HUES64 (cell line): Measurements from ENCODE around the gene PRIM2.
"Not testable (repeated sequence)": the region's sequence is repeated elsewhere in the genome, so short reads cannot be mapped to it uniquely, and the experiment has no call there.

Experiments
- H3K27ac ChIP-seq: 2 replicates; pipeline ENCODE4 v1.7.0; 2013; ENCODE audit warnings: low read depth, low read length, inconsistent platforms
- H3K27me3 ChIP-seq: 2 replicates; pipeline ENCODE4 v1.6.1; 2013; ENCODE audit warnings: mild to moderate bottlenecking, low read length; ENCODE audit not compliant: insufficient read depth
- H3K36me3 ChIP-seq: 2 replicates; pipeline ENCODE4 v1.6.1; 2013; ENCODE audit warnings: mild to moderate bottlenecking, low read length; ENCODE audit not compliant: insufficient read depth
- H3K4me1 ChIP-seq: 2 replicates; pipeline ENCODE4 v1.6.1; 2013; ENCODE audit warnings: mild to moderate bottlenecking, low read length, moderate library complexity; ENCODE audit not compliant: insufficient read depth
- H3K4me3 ChIP-seq: 2 replicates; pipeline ENCODE4 v1.5.1; 2013; ENCODE audit warnings: mild to moderate bottlenecking, low read length, moderate library complexity
- H3K9ac ChIP-seq: 2 replicates; pipeline ENCODE4 v1.6.1; 2013; ENCODE audit warnings: mild to moderate bottlenecking, low read depth, low read length
- H3K9me3 ChIP-seq: 2 replicates; pipeline ENCODE4 v1.6.1; 2013; ENCODE audit warnings: low read depth, low read length; ENCODE audit not compliant: insufficient read depth
- WGBS: fragments of 150-250, 120-280 bp; methylation state at CpG from one replicate; pipeline ENCODE4 v1.1.7; 2013; ENCODE audit warnings: missing lambda C conversion rate; 5-methylcytosine and 5-hydroxymethylcytosine counted together

PRIM2 gene

DNA sequence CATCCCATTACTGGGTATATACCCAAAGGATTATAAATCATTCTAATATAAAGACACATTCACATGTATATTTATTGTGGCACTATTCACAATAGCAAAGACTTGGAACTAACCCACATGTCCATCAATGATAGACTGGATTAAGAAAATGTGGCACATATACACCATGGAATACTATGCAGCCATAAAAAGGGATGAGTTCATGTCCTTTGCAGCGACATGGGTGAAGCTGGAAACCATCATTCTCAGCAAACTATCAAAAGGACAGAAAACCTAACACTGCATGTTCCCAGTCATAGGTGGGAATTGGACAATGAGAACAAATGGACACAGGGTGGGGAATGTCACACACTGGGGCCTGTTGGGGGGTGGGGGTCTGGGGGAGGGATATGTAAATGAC is 24.0 kb upstream of the PRIM2 start:
- not testable (repeated sequence) for H3K36me3 ChIP-seq, H3K9me3 ChIP-seq, H3K9ac ChIP-seq, H3K27me3 ChIP-seq, H3K4me1 ChIP-seq, H3K4me3 ChIP-seq, H3K27ac ChIP-seq
- 57% methylated on average over 1 of the region's 1 CpG for WGBS

DNA sequence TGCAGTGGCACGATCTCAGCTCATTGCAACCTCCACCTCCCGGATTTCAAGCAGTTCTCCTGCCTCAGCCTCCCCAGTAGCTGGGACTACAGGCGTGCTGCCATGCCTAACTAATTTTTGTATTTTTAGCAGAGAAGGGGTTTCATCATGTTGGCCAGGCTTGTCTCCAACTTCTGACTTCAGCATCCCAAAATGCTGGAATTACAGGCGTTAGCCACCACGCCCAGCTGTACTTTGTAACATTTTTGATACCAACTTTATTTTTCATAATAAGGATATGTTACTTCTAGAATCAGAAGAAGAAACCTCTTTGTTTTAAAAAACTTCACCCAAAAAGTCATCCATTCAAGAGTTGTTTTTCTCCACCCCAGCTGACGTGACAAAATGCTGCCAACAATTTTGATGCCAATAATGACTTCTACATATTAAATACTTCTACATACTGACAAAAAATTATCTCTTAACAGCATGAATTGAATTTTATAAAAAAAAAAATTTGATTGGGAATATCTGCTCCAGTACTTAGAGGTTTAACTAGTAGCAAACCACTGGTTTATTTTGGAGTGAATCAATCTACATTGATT is 22.5 kb upstream of the PRIM2 start:
- H3K4me3 ChIP-seq, result no peak overlapping the region
- 77% methylated on average over 6 of the region's 6 CpGs for WGBS
- H3K27ac ChIP-seq, result no peak overlapping the region
- no peaks in the 10 kb centered on the region for H3K36me3 ChIP-seq
- H3K27me3 ChIP-seq, result no peaks in the 10 kb centered on the region
- no peaks in the 10 kb centered on the region for H3K9me3 ChIP-seq
- H3K4me1 ChIP-seq, result no peaks in the 10 kb centered on the region
- H3K9ac ChIP-seq, result no peak overlapping the region

DNA sequence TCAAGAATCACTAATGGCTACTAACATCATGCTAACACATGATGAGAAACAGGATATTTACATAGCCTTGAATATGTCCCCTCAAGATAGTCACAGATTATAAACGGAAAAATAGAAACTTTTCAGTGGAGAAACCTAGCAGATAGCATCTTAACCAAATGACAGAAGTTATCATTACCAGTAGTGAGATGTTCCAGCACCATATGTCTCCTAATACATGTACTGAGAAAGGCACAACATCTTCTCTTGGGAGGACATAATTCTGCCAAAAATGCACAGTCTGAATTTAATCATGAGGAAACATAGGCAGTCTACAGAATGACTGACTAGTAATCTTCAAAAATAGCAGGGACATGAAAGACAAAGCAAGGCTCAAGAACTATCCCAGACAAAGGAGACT is 19.9 kb upstream of the PRIM2 start:
- no peak overlapping the region for H3K27ac ChIP-seq
- no peaks in the 10 kb centered on the region for H3K9me3 ChIP-seq
- H3K36me3 ChIP-seq, result no peaks in the 10 kb centered on the region
- H3K4me3 ChIP-seq, result no peak overlapping the region
- no peaks in the 10 kb centered on the region for H3K27me3 ChIP-seq
- no peak overlapping the region for H3K9ac ChIP-seq
- WGBS, result 96% methylated on average over 1 of the region's 1 CpG
- no peaks in the 10 kb centered on the region for H3K4me1 ChIP-seq

DNA sequence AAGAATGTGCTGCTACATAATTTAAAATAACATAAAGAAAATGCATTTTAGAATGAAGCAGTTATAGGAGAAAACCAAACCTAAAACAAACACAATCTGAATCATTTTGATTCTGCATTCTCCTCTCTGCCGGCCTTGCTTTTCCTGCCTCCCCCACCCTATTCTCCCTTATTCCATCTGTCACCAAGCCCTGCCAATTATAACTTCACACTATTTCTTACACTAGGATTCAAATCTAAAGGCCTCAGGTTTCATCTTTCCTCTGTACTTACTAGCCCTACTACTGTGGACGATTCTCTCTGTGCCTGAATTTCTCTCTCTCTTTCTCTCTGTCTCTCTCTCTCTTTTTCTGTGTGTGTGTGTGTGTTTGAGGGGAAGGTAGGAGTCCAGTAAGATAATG is 18.7 kb upstream of the PRIM2 start:
- Histone ChIP-seq H3K4me3 (no peak overlapping the region), H3K27me3 (no peaks in the 10 kb centered on the region), H3K9ac (no peak overlapping the region), H3K4me1 (no peaks in the 10 kb centered on the region), H3K9me3 (no peaks in the 10 kb centered on the region), H3K36me3 (no peaks in the 10 kb centered on the region), H3K27ac (no peak overlapping the region)
- 86% methylated on average over 2 of the region's 2 CpGs for WGBS

DNA sequence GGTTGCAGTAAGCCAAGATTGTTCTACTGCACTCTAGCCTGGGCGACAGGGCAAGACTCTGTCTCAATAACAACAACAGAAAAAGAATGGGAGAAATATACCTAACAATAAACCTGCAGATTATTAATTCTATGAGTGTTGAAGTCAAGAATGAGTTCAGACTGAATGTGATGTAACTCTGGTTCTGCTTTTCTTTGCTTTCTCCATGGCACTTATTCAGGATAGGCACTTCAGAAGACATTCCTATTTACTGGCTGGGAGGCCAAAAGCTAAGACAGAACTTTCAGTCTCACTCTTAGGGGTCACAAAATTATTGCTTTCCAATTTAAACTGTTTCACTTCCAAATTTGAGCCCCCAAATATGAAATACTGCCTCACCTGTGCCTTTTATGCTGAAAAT is 15.7 kb upstream of the PRIM2 start:
- whole genome bisulfite sequencing, result no CpG with 5 or more reads among the region's 1 CpG
- Histone ChIP-seq H3K36me3 (no peaks in the 10 kb centered on the region), H3K27ac (no peak overlapping the region)

DNA sequence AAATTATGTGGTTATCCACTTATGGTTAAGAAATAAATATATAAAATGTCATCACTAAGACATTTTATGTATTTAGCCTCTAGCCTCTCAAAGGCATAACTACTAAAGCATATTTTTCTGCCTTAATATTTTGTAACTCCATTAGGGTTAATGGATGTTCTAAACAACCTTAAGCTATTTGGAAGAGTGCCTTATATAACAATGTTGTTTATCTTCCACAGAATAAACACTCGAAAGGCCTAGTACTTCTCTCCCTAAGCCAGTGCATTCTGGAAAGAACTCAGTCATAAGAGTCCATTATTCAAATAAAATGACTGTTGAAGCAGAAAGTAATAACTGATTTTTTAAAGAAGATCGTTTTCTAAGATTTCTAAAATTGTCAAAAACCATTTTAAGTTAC is 15.0 kb upstream of the PRIM2 start:
- WGBS, result no CpG with 5 or more reads among the region's 2 CpGs
- Histone ChIP-seq H3K27ac (no peak overlapping the region), H3K27me3 (no peaks in the 10 kb centered on the region), H3K36me3 (no peaks in the 10 kb centered on the region), H3K4me3 (no peak overlapping the region), H3K9me3 (no peaks in the 10 kb centered on the region), H3K9ac (no peak overlapping the region), H3K4me1 (no peaks in the 10 kb centered on the region)

More for the DNA sequence above, 15.7 kb upstream of the PRIM2 start:
- H3K4me3 ChIP-seq, result no peak overlapping the region
- H3K9me3 ChIP-seq, result no peaks in the 10 kb centered on the region
- no peaks in the 10 kb centered on the region for H3K4me1 ChIP-seq
- no peaks in the 10 kb centered on the region for H3K27me3 ChIP-seq
- H3K9ac ChIP-seq, result no peak overlapping the region

DNA sequence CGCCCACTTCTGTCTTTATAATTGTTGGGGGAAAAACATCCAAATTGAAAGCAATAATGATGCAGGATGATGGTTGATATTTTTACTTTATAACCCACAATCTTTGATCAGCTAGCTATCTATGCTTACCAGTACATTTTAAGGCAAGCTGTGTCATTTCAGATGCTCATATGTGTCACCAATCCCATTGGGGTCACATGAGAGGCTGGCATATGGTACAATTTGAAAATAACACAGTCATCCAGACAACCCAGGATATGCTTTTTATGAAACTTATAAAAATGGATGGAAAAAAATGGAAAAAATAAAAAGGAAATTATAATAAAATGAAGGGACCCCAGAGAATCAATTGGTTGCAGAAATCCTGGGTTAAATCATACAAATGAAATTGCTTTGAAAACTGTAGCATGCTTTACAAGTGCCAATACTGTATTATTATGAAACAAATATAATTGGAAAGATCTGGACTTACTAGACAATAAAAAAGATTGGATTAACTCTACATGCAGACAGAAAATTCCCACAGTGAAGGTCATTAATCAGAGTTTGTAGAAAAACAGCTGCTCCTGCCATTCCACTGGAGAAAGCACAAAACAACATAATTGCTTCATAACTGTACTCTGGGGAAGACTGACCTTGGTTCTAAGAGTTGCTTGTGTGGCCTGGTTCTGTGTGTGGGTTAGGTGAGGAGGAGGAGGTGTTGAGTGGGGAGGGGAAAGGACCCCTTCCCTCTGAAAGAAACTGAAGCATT is 13.3 kb upstream of the PRIM2 start:
- H3K9me3 ChIP-seq, result no peaks in the 10 kb centered on the region
- H3K36me3 ChIP-seq, result no peaks in the 10 kb centered on the region
- no peak overlapping the region for H3K9ac ChIP-seq
- no peaks in the 10 kb centered on the region for H3K27me3 ChIP-seq
- no peaks in the 10 kb centered on the region for H3K4me1 ChIP-seq
- H3K27ac ChIP-seq, result no peak overlapping the region
- H3K4me3 ChIP-seq, result no peak overlapping the region
- 82% methylated on average over 1 of the region's 1 CpG for WGBS

DNA sequence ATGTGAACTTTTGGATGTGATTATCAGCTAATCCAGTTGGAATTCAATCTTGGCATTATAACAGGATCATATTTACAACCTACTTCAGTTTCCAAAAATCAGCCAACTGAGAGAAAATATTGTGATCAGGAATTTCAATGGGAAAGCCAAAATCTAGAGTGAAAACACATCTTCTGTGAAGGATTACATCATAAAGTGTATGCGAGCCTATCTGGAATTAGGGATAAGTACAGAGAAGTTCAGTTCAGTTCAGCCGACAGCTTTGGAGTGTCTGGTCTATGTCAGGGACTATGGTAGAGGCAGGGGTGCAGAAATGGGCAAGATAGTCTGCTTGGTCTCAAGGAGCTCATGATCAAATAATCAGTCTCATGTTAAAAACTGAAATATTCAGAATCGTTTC is 12.3 kb upstream of the PRIM2 start:
- H3K9me3 ChIP-seq, result no peaks in the 10 kb centered on the region
- H3K27me3 ChIP-seq, result no peaks in the 10 kb centered on the region
- no peaks in the 10 kb centered on the region for H3K4me1 ChIP-seq
- no peak overlapping the region for H3K4me3 ChIP-seq
- WGBS, result 93% methylated on average over 3 of the region's 3 CpGs
- no peak overlapping the region for H3K27ac ChIP-seq
- H3K36me3 ChIP-seq, result no peaks in the 10 kb centered on the region
- no peak overlapping the region for H3K9ac ChIP-seq

DNA sequence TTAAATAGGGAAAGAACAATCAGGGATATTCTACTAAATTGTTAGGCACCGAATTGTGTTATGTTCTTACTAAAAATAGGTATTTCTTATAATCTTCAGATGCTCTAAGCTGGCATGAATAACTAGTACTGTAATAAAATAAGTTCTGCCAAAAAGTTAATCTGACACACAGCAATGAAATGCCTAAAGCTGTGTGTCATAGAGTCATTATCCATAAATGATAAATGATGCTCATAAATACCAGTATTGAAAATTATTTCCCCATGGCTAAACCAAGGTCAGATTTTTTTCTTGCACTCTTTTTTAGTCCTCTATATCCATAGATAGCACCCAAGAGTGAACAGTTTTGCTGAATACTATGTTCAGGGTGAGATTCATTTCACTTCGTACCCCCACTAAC is 11.7 kb upstream of the PRIM2 start:
- no peak overlapping the region for H3K9ac ChIP-seq
- no peaks in the 10 kb centered on the region for H3K27me3 ChIP-seq
- no peaks in the 10 kb centered on the region for H3K9me3 ChIP-seq
- no peak overlapping the region for H3K27ac ChIP-seq
- no peaks in the 10 kb centered on the region for H3K36me3 ChIP-seq
- no peaks in the 10 kb centered on the region for H3K4me1 ChIP-seq
- WGBS, result 100% methylated on average over 1 of the region's 2 CpGs
- no peak overlapping the region for H3K4me3 ChIP-seq

DNA sequence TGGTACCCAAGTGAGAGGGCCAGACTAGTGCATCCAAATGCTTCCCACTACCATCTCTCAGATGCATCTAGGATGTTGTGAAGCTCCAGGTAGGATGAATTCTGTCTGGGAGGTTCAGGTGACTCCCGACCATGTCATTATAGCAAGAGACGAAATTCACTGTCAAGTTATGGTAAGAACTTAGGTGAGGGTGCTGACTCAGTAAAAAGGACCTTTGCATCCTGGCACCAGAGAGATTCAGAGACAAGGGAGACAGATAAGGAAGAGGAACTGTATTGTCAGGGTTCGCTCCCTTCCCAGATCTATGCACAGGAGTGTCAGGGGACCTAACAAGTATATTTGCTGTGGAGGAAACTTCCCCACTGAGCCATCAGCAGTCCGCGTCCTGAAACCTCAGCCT is 11.2 kb upstream of the PRIM2 start:
- WGBS, result 94% methylated on average over 3 of the region's 5 CpGs
- Histone ChIP-seq H3K27ac (no peak overlapping the region), H3K9ac (no peak overlapping the region)

DNA sequence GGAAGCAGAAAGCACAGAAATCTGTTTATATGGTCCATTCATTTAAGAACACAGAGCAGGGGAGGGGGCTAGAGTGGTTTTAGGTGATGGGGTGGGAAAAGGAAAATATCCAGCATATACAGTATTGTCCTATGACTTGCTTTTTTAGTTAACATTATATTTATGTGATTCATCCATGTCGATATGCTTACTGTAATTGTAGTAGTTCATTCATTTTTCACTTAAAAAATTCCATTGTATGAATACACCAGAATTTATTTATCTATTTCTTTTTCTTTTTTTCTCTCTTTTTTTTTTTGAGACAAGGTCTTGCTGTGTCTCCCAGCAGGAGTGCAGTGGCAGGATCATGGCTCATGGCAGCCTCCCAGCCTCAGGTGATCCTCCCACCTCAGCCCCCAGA is 9.6 kb upstream of the PRIM2 start:
- Histone ChIP-seq H3K27me3 (no peaks in the 10 kb centered on the region), H3K36me3 (no peaks in the 10 kb centered on the region), H3K9me3 (no peaks in the 10 kb centered on the region), H3K4me3 (no peak overlapping the region), H3K9ac (no peak overlapping the region), H3K27ac (no peak overlapping the region), H3K4me1 (no peaks in the 10 kb centered on the region)
- WGBS, result no CpG with 5 or more reads among the region's 1 CpG

More for the DNA sequence above, 11.2 kb upstream of the PRIM2 start:
- H3K36me3 ChIP-seq, result no peaks in the 10 kb centered on the region
- H3K27me3 ChIP-seq, result no peaks in the 10 kb centered on the region
- no peaks in the 10 kb centered on the region for H3K9me3 ChIP-seq
- no peak overlapping the region for H3K4me3 ChIP-seq
- H3K4me1 ChIP-seq, result no peaks in the 10 kb centered on the region

DNA sequence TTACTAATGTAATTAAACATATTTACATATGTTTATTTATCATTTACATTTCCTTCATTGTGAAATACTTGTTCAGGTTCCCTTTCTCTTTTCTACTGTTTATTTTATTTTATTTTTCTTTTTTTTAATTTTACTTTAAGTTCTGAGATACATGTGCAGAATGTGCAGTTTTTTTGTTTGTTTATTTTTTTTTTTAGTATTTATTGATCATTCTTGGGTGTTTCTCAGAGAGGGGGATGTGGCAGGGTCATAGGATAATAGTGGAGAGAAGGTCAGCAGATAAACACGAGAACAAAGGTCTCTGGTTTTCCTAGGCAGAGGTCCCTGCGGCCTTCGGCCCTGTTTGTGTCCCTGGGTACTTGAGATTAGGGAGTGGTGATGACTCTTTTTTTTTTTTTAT is 8.7 kb upstream of the PRIM2 start:
- no CpG with 5 or more reads among the region's 3 CpGs for WGBS
- not testable (repeated sequence) for H3K27me3 ChIP-seq, H3K27ac ChIP-seq, H3K4me1 ChIP-seq, H3K9me3 ChIP-seq, H3K9ac ChIP-seq, H3K36me3 ChIP-seq, H3K4me3 ChIP-seq
